Neural cell (in vitro differentiated cells): ENCODE data around the gene CAMK2D. TPM values are rescaled to one million over a fixed set of nuclear protein-coding genes. Genes with fewer than 3 reads are reported as not detected.

ENCODE experiments used
- H2AFZ ChIP-seq: fragments of 200-600, 300-800 bp; sonication (generic), shearing (Covaris generic); 2 replicates; pipeline ENCODE4 v1.6.0; 2014; ENCODE audit warnings: low read depth, mild to moderate bottlenecking, antibody characterized with exemption, low read length, moderate library complexity
- H3F3A ChIP-seq: fragments of 200-600 bp; shearing (Covaris generic); 2 replicates; pipeline ENCODE4 v1.6.1; 2016; ENCODE audit warnings: mild to moderate bottlenecking, moderate library complexity, mixed read lengths, antibody characterized with exemption, low read length; ENCODE audit not compliant: insufficient read depth, poor library complexity, severe bottlenecking
- H3K27ac ChIP-seq: fragments of 200-600, 300-800 bp; sonication (generic), shearing (Covaris generic); 2 replicates; pipeline ENCODE4 v1.5.1; 2014; ENCODE audit warnings: mild to moderate bottlenecking, low read length, moderate library complexity
- H3K27me3 ChIP-seq: fragments of 300-800, 200-600 bp; sonication (generic), shearing (Covaris generic); 2 replicates; pipeline ENCODE4 v1.6.0; 2014; ENCODE audit warnings: mild to moderate bottlenecking, low read depth, low read length, moderate library complexity; ENCODE audit not compliant: insufficient read depth
- H3K36me3 ChIP-seq: fragments of 300-800, 200-600 bp; sonication (generic), shearing (Covaris generic); 2 replicates; pipeline ENCODE4 v1.5.1; 2014; ENCODE audit warnings: mild to moderate bottlenecking, antibody characterized with exemption, low read length, moderate library complexity; ENCODE audit not compliant: insufficient read depth
- H3K4me2 ChIP-seq: fragments of 300-800, 200-600 bp; sonication (generic), shearing (Covaris generic); 2 replicates; pipeline ENCODE4 v1.6.0; 2014; ENCODE audit warnings: mild to moderate bottlenecking, low read length
- H3K4me3 ChIP-seq: fragments of 300-800, 200-600 bp; sonication (generic), shearing (Covaris generic); 2 replicates; pipeline ENCODE4 v1.5.1; 2014; ENCODE audit warnings: mild to moderate bottlenecking, low read length, moderate library complexity
- H3K79me2 ChIP-seq: fragments of 200-600 bp; shearing (Covaris generic); replicated peaks from 2 replicates; pipeline ENCODE4 v1.6.0; 2014; ENCODE audit warnings: mild to moderate bottlenecking, low read length, moderate library complexity; ENCODE audit not compliant: insufficient read depth
- H3K9ac ChIP-seq: fragments of 300-800, 200-600 bp; sonication (generic), shearing (Covaris generic); 2 replicates; pipeline ENCODE4 v1.6.1; 2016; ENCODE audit warnings: mild to moderate bottlenecking, low read length, mixed read lengths
- H3K9me2 ChIP-seq: fragments of 200-600 bp; shearing (Covaris generic); 2 replicates; pipeline ENCODE4 v1.6.1; 2016; ENCODE audit warnings: mild to moderate bottlenecking, low read length, mixed read lengths; ENCODE audit not compliant: insufficient read depth
- H3K9me3 ChIP-seq: fragments of 200-600, 300-800 bp; sonication (generic), shearing (Covaris generic); 2 replicates; pipeline ENCODE4 v1.6.1; 2016; ENCODE audit warnings: mild to moderate bottlenecking, mixed run types, low read length, moderate library complexity, mixed read lengths
- H4K20me1 ChIP-seq: fragments of 200-600 bp; shearing (Covaris generic); 2 replicates; pipeline ENCODE4 v1.6.1; 2016; ENCODE audit warnings: mild to moderate bottlenecking, mixed run types; ENCODE audit not compliant: insufficient read depth
- CTCF ChIP-seq: fragments of 450-650 bp; IDR thresholded peaks from 2 replicates; pipeline ENCODE4 v1.5.1; 2014; ENCODE audit warnings: antibody characterized with exemption, mild to moderate bottlenecking, moderate library complexity; ENCODE audit not compliant: poor library complexity, severe bottlenecking
- EP300 ChIP-seq: fragments of 450-650 bp; conservative IDR thresholded peaks from 2 replicates; pipeline ENCODE4 v1.6.1; 2014; ENCODE audit warnings: antibody characterized with exemption, mild to moderate bottlenecking, moderate library complexity; ENCODE audit not compliant: poor library complexity, severe bottlenecking
- EZH2 ChIP-seq: fragments of 200-600, 300-800 bp; shearing (Covaris generic), sonication (generic); IDR thresholded peaks from 2 replicates; pipeline ENCODE4 v1.6.1; 2014; ENCODE audit warnings: antibody characterized with exemption, low read length, borderline replicate concordance, mild to moderate bottlenecking; ENCODE audit not compliant: insufficient read depth, poor library complexity, severe bottlenecking
- MXI1 ChIP-seq: fragments of 450-650 bp; conservative IDR thresholded peaks from 2 replicates; pipeline ENCODE4 v1.6.1; 2014; ENCODE audit warnings: antibody characterized with exemption, mild to moderate bottlenecking; ENCODE audit not compliant: poor library complexity, severe bottlenecking
- POLR2AphosphoS5 ChIP-seq: IDR thresholded peaks from 2 replicates; pipeline ENCODE4 v1.6.1; 2012
- RAD21 ChIP-seq: fragments of 450-650 bp; conservative IDR thresholded peaks from 2 replicates; pipeline ENCODE4 v1.6.1; 2014; ENCODE audit warnings: antibody characterized with exemption, mild to moderate bottlenecking, moderate library complexity
- REST ChIP-seq: IDR thresholded peaks from 2 replicates; pipeline ENCODE4 v1.6.1; 2012; ENCODE audit warnings: borderline replicate concordance
- SMC3 ChIP-seq: fragments of 450-650 bp; conservative IDR thresholded peaks from 2 replicates; pipeline ENCODE4 v1.6.1; 2014; ENCODE audit warnings: antibody characterized with exemption, mild to moderate bottlenecking, moderate library complexity; ENCODE audit not compliant: poor library complexity
- TAF1 ChIP-seq: IDR thresholded peaks from 2 replicates; pipeline ENCODE4 v1.6.1; 2012; ENCODE audit warnings: low read depth
- polyA plus RNA-seq: library from polyadenylated mRNA; depleted of rRNA; stranded (reverse); fragments of >200 nt; gene quantifications from 2 replicates; pipeline ENCODE4 v1.2.3, GENCODE V29; 2014

Gene CAMK2D
- polyA plus RNA-seq, 1 donor from 2014 or later: 27.1 TPM

GRCh38 chr4:113405874-113406722 is 355.4 kb downstream of the CAMK2D start:
- Histone ChIP-seq H3K9ac (no peak overlapping the region), H3K4me3 (no peak overlapping the region), H3K27me3 (no peaks in the 10 kb centered on the region), H3K9me3 (no peaks in the 10 kb centered on the region), H3K9me2 (no peaks in the 10 kb centered on the region), H3K4me2 (no peak overlapping the region), H3F3A (no peaks in the 10 kb centered on the region), H3K36me3 (no peaks in the 10 kb centered on the region), H3K27ac (no peak overlapping the region), H4K20me1 (no peaks in the 10 kb centered on the region), H2AFZ (no peak overlapping the region), H3K79me2 (no peaks in the 10 kb centered on the region)
- TF ChIP-seq REST (no peak), EP300 (no peak), EZH2 (no peak), RAD21 (no peak), SMC3 (no peak), POLR2AphosphoS5 (no peak), CTCF (no peak)

GRCh38 chr4:113404841-113405240 is 356.7 kb downstream of the CAMK2D start:
- Histone ChIP-seq H3K9ac (no peak overlapping the region), H3K79me2 (no peaks in the 10 kb centered on the region), H3K9me2 (no peaks in the 10 kb centered on the region), H3K27me3 (no peaks in the 10 kb centered on the region), H4K20me1 (no peaks in the 10 kb centered on the region), H3K4me3 (no peak overlapping the region), H3K4me2 (no peak overlapping the region), H3K27ac (no peak overlapping the region), H3K9me3 (no peaks in the 10 kb centered on the region), H3K36me3 (no peaks in the 10 kb centered on the region), H2AFZ (no peak overlapping the region), H3F3A (no peaks in the 10 kb centered on the region)
- no peak for TF ChIP-seq SMC3
- TF ChIP-seq POLR2AphosphoS5: no peak
- TF ChIP-seq RAD21: no peak
- no peak for TF ChIP-seq EZH2
- TF ChIP-seq CTCF: no peak
- no peak for TF ChIP-seq EP300
- TF ChIP-seq MXI1: no peak
- TF ChIP-seq REST: no peak
- TF ChIP-seq TAF1: no peak
